IMR-90 (cell line): ENCODE results near the gene SLC25A31.

Source experiments
- CEBPB ChIP-seq: IDR thresholded peaks from 2 replicates; pipeline ENCODE4 v1.6.1; 2012; ENCODE audit warnings: low read depth, low read length, improper control_type of control experiment
- CHD1 ChIP-seq: IDR thresholded peaks from 2 replicates; pipeline ENCODE4 v1.6.1; 2012; ENCODE audit warnings: low read depth, low read length, improper control_type of control experiment
- FOS ChIP-seq: fragments of 150-350 bp; IDR thresholded peaks from 2 replicates; pipeline ENCODE4 v1.6.1; 2016; ENCODE audit warnings: low read depth, low read length
- MAZ ChIP-seq: IDR thresholded peaks from 2 replicates; pipeline ENCODE4 v1.6.1; 2012; ENCODE audit warnings: low read depth, mild to moderate bottlenecking, low read length, improper control_type of control experiment, moderate library complexity, borderline replicate concordance
- POLR2A ChIP-seq: IDR thresholded peaks from 2 replicates; pipeline ENCODE4 v1.6.1; 2012; ENCODE audit warnings: mild to moderate bottlenecking, low read depth, low read length
- RFX5 ChIP-seq: IDR thresholded peaks from 2 replicates; pipeline ENCODE4 v1.8.0; 2012; ENCODE audit warnings: low read depth, mild to moderate bottlenecking, low read length, moderate library complexity
- TF ChIP-seq, protein P1 (sequence below): fragments of 150-350 bp; IDR thresholded peaks from 2 replicates; pipeline ENCODE4 v1.6.1; 2016; ENCODE audit warnings: low read depth, mild to moderate bottlenecking, low read length, moderate library complexity, borderline replicate concordance
- TF ChIP-seq, protein P2 (sequence below): conservative IDR thresholded peaks from 2 replicates; pipeline ENCODE4 v1.5.1; 2012; ENCODE audit warnings: mild to moderate bottlenecking, low read depth, low read length, improper control_type of control experiment

DNA sequence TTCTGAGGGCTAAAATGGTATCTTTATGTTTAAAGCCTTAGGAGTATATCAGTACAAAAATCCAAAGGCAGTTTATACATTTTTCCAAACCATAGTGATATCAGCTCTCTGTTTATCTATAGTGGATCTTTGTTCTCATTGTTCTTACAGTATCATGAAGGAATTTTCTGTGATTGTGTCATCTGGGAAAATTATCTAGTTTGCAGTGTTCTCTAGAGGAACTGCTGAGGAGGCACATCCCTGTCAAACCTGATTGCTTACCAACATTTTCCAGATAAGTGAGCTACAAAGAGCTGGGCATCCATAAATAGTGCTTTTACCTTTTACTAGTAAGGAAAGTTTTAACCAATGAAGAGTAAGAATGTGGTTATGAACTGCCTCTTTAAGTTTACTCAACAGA, 44.9 kb upstream of the SLC25A31 start:
- TF ChIP-seq, protein P1, sequence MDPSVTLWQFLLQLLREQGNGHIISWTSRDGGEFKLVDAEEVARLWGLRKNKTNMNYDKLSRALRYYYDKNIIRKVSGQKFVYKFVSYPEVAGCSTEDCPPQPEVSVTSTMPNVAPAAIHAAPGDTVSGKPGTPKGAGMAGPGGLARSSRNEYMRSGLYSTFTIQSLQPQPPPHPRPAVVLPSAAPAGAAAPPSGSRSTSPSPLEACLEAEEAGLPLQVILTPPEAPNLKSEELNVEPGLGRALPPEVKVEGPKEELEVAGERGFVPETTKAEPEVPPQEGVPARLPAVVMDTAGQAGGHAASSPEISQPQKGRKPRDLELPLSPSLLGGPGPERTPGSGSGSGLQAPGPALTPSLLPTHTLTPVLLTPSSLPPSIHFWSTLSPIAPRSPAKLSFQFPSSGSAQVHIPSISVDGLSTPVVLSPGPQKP: no peak
- TF ChIP-seq RFX5 (no peak), MAZ (no peak), CEBPB (peak; percentile 68; the same call in 1 of the 2 replicates), POLR2A (no peak), CHD1 (no peak), FOS (no peak)
- TF ChIP-seq, protein P2, sequence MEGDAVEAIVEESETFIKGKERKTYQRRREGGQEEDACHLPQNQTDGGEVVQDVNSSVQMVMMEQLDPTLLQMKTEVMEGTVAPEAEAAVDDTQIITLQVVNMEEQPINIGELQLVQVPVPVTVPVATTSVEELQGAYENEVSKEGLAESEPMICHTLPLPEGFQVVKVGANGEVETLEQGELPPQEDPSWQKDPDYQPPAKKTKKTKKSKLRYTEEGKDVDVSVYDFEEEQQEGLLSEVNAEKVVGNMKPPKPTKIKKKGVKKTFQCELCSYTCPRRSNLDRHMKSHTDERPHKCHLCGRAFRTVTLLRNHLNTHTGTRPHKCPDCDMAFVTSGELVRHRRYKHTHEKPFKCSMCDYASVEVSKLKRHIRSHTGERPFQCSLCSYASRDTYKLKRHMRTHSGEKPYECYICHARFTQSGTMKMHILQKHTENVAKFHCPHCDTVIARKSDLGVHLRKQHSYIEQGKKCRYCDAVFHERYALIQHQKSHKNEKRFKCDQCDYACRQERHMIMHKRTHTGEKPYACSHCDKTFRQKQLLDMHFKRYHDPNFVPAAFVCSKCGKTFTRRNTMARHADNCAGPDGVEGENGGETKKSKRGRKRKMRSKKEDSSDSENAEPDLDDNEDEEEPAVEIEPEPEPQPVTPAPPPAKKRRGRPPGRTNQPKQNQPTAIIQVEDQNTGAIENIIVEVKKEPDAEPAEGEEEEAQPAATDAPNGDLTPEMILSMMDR: no peak
